Measurements from ENCODE around the gene PACSIN1. TPM values are rescaled to one million over a fixed set of nuclear protein-coding genes. Genes with fewer than 3 reads are reported as not detected.
"Not testable (repeated sequence)": the region's sequence is repeated elsewhere in the genome, so short reads cannot be mapped to it uniquely, and the experiment has no call there.

The PACSIN1 gene
- polyA plus RNA-seq, 4 donors: 0.72 to 0.97 (median 0.82) TPM

- DNase-seq (ENCODE audit: low read depth in 4 of 4, low spot score in 3 of 4): no peak
Observed at GRCh38 chr6:34484391-34484790, 18.5 kb downstream of the PACSIN1 start.

GRCh38 chr6:34484899-34485298, 19.0 kb downstream of the PACSIN1 start:
- DNase-seq (ENCODE audit: low read depth in 4 of 4, low spot score in 3 of 4): no peak

DNA sequence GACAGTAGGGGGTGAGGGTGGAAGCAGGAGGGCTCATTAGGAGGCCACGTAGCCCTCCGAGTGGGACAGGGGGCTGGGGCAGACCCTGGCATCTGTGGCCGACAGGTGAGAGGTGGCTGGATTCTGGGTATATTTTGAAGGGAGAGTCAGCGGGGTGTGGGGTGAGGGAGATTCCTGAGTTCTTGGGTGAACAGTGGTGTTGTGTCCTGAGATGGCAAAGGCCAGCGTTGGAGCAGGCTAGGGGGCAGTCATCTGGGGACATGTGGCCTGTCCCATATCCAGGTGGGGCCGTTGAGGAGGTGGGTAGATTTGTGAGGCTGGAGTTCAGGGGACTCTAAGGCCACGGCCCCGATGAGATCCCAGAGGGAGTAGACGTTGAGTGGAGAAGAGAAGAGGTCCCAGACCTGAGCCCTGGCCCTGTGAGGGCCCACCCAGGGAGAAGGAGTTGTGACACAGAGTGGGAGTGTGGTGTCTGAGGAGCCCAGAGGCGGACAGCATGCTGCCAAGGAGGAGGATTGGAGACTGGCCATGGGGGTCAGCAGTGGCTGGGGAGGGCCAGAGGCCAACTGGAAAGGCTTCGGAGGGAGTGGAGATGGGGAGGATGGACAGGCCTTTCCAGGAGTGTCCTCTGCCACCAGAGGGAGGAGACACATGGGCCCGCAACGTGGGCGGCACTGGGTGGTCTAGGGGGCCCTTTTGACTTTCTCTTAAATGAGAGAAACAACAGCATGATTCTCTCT, 19.6 kb downstream of the PACSIN1 start:
- no peak for DNase-seq (ENCODE audit: low read depth in 4 of 4, low spot score in 3 of 4)

GRCh38 chr6:34486106-34486740, 20.3 kb downstream of the PACSIN1 start:
- DNase-seq (ENCODE audit: low read depth in 4 of 4, low spot score in 3 of 4): no peak

- not testable (repeated sequence) for DNase-seq (ENCODE audit: low read depth in 4 of 4, low spot score in 3 of 4)
Observed at GRCh38 chr6:34486886-34487285, 21.0 kb downstream of the PACSIN1 start.

DNA sequence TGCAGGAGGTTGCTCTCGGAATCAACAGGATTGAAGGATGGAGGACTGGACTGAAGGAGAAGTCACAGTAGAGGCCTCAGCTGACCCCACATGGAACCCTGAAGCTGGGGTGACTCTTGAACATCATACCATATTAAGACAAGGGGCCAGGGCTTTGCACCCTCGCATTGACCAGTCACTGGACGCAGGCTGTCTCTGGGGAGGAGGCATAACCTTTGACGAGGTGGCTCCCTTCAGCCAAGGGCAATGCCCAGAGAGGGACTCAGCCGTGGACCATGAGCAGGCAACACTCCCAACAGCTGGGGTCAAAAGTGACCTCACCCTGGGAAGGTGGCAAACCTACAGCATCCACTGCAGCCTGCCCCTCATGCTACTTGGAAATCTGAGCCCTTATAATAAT, 21.7 kb downstream of the PACSIN1 start:
- no peak for DNase-seq (ENCODE audit: low read depth in 4 of 4, low spot score in 3 of 4)

DNA sequence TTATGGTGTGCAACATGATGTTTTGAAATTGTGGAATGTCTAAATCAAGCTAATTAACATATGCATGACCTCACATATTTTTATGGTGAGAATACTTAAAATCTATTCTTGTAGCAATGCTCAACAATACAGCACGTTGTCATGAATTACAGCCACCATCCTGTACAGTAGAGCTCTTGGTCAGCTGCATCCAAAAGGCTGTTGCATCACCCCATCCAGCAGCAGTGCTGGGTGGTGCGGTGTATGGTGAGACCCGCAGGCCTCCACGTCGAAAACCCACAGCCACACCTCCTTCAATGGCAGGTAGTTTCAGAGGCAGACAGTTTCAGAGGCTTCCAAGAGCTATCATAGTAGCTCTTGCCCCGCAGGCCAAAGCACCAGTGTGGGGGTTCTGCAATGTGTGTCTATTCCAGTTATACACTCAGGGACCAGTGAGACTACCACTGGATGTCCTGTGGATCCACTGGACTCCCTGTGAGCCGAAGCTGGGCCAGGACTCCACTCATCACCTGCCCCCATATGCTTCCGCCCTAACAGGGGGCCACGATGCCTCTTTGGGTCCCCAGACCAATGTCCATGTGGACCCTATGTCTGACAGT, 23.4 kb downstream of the PACSIN1 start:
- DNase-seq (ENCODE audit: low read depth in 4 of 4, low spot score in 3 of 4): no peak

GRCh38 chr6:34490390-34491090, 24.7 kb downstream of the PACSIN1 start:
- no peak for DNase-seq (ENCODE audit: low read depth in 4 of 4, low spot score in 3 of 4)

- no peak for DNase-seq (ENCODE audit: low read depth in 4 of 4, low spot score in 3 of 4)
Observed at GRCh38 chr6:34491091-34491430, 25.2 kb downstream of the PACSIN1 start.

- DNase-seq (ENCODE audit: low read depth in 4 of 4, low spot score in 3 of 4): no peak
Observed at GRCh38 chr6:34493344-34493743, 27.5 kb downstream of the PACSIN1 start.

GRCh38 chr6:34494973-34495372, 29.1 kb downstream of the PACSIN1 start:
- no peak for DNase-seq (ENCODE audit: low read depth in 4 of 4, low spot score in 3 of 4)

DNA sequence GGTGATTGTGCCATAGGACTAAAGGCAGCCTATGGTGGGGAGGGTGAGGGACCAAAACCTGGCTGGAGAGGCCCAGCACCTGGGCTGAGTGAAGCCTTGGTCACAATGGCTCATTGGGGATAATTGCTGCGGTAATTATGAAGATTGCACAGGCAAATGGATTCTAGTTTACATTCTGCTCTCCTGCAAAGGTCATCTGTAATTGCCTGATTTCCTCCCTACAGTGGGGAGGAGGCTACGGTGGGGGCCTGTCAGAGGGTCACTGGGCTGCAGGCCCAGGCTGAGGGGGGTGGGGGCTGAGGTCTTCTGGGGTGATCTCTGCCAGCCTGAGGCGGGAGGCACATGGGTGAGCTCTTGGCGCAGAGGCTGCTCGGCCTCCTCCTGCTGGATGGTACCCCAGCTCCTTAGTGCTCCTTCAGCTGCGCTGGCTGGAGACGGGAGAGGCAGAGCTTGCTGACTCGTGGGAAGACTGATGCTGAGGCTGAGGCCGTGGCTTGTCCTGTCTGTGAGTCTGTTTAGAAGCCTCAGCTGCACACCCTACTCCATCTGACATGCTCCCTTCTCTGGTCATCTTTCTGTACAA, 30.3 kb downstream of the PACSIN1 start:
- DNase-seq (ENCODE audit: low read depth in 4 of 4, low spot score in 3 of 4): no peak

DNA sequence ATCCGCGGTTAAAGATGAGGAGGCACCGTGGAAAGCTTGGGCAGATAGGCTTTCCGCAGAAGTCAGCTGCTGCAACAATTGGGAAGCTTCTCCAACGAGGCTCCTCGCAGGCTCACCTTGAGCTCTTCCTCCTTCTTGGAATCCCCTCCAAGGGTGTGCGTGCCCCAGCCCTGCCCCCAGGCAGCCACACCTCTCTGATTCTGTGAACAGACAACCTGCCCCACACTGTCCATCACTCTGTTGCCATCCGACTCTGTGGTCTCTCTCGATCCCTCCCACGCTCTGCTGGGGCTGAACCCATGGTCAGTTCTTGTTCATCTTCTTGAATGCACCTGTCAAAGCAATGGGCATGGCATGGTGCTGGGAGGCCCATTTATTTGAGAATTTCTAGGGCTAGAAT, 31.5 kb downstream of the PACSIN1 start:
- no peak for DNase-seq (ENCODE audit: low read depth in 4 of 4, low spot score in 3 of 4)

GRCh38 chr6:34506718-34507117, 40.8 kb downstream of the PACSIN1 start:
- no peak for DNase-seq (ENCODE audit: low read depth in 4 of 4, low spot score in 3 of 4)

GRCh38 chr6:34508425-34508824, 42.5 kb downstream of the PACSIN1 start:
- no peak for DNase-seq (ENCODE audit: low read depth in 4 of 4, low spot score in 3 of 4)

DNA sequence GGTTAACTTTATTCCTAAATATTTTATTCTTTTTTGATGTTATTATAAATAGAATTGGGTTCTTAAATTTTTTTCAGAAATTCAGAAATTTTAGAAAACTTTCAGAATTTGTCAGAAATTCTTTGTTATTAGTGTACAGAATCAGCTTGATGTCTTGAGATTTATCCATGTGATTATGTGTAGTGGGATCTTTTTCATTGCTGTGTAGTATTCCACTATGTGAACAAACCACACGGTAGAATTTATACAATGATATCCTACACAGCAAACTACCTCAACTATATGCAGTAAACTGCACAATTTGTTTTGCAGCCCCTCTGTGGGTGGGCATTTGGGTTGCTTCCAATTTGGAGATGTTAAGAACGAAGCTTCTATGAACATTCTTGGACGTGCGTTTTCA, 43.9 kb downstream of the PACSIN1 start:
- DNase-seq (ENCODE audit: low read depth in 4 of 4, low spot score in 3 of 4): no peak

DNA sequence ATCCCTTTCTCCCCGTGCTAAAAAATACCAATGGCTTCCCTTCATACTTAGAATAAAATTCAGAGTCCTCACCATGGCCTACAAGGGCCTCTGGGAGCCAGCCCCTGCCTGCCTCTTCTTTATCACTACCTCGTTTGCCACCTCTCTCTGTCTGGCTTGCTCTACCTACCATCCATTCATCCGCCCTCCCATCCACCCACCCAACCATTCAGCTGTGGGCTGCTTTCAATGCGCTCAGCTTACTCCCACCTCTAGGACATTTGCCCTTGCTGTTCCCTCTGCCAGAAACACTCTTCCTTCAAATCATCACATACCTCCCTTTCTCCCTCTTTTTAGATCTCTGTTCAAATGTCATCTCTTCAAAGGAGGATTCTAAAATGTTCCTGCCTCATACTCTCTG, 44.4 kb downstream of the PACSIN1 start:
- no peak for DNase-seq (ENCODE audit: low read depth in 4 of 4, low spot score in 3 of 4)

GRCh38 chr6:34511214-34511914, 45.5 kb downstream of the PACSIN1 start:
- DNase-seq (ENCODE audit: low read depth in 4 of 4, low spot score in 3 of 4): no peak

GRCh38 chr6:34511915-34512737, 46.2 kb downstream of the PACSIN1 start:
- DNase-seq (ENCODE audit: low read depth in 4 of 4, low spot score in 3 of 4): no peak

- DNase-seq (ENCODE audit: low read depth in 4 of 4, low spot score in 3 of 4): no peak
Observed at GRCh38 chr6:34512738-34513115, 46.9 kb downstream of the PACSIN1 start.
